Naive thymus-derived CD8-positive, alpha-beta T cell (primary cell): ENCODE data around the gene UBE2B. TPM values are rescaled to one million over a fixed set of nuclear protein-coding genes. Genes with fewer than 3 reads are reported as not detected.
A peak's percentile ranks its signal among the peaks of the same experiment; 100 is the strongest.
"Not testable (repeated sequence)": the region's sequence is repeated elsewhere in the genome, so short reads cannot be mapped to it uniquely, and the experiment has no call there.

Experiments
- ATAC-seq, 2 donors: fragments of 150-1000 bp; cut with Tn5 transposase in 1 of 2; sonication (Bioruptor Pico), chemical (Tn5 transposase) in 1 of 2; 1 replicate in 1 of 2; 2 replicates in 1 of 2; pipeline ENCODE4 v1.10.0; 2021; ENCODE audit warnings: mild to moderate bottlenecking in 2 of 2, moderate library complexity in 2 of 2
- POLR2A ChIA-PET: fragments of 350-600 bp; sonication (Branson Sonifier 250); formaldehyde crosslinking; loops from one replicate; lab custom pipeline; 2021; ENCODE audit warnings: antibody characterized with exemption; lab: Charles Lee
- DNase-seq, 10 donors: peaks; one replicate each; pipeline versions ENCODE4 v3.0.0 to v3.0.0-alpha.2; 2020 to 2022
- H3K27ac Mint-ChIP-seq, 10 donors: one replicate each; pipeline ENCODE4 v1.8.0; 2020 to 2022; ENCODE audit warnings: mild to moderate bottlenecking in 10 of 10, mixed read lengths in 10 of 10, moderate library complexity in 4 of 10, inconsistent platforms in 1 of 10
- H3K27me3 Mint-ChIP-seq, 5 donors: one replicate each; pipeline ENCODE4 v1.8.0; 2021 to 2022; ENCODE audit warnings: mixed read lengths in 5 of 5
- H3K36me3 Mint-ChIP-seq, 3 donors: one replicate each; pipeline ENCODE4 v1.8.0; 2020 to 2022; ENCODE audit warnings: mixed read lengths in 3 of 3, mild to moderate bottlenecking in 2 of 3, inconsistent platforms in 1 of 3
- H3K4me1 Mint-ChIP-seq, 4 donors: one replicate each; pipeline ENCODE4 v1.8.0; 2021 to 2022; ENCODE audit warnings: mixed read lengths in 4 of 4
- H3K4me3 Mint-ChIP-seq, 10 donors: one replicate each; pipeline ENCODE4 v1.8.0; 2020 to 2022; ENCODE audit warnings: mild to moderate bottlenecking in 10 of 10, mixed read lengths in 10 of 10, moderate library complexity in 6 of 10, inconsistent platforms in 1 of 10
- H3K9me3 Mint-ChIP-seq, 9 donors: one replicate each; pipeline ENCODE4 v1.8.0; 2020 to 2022; ENCODE audit warnings: mixed read lengths in 9 of 9, mild to moderate bottlenecking in 3 of 9, inconsistent platforms in 1 of 9, moderate library complexity in 1 of 9
- polyA plus RNA-seq, 3 donors: library from polyadenylated mRNA; unstranded; fragments of 300-500 nt; fragmentation: Illumina TruSeq; gene quantifications; one replicate each; pipeline ENCODE4 v1.2.3, GENCODE V29; 2021
- total RNA-seq, 8 experiments: library from RNA in 2 of 8; stranded (reverse) in 2 of 8; gene quantifications; one replicate each; pipeline ENCODE4 v1.2.3 and lab custom pipeline; 2021 to 2026

UBE2B gene
- total RNA-seq (100 to 1,000 TPM; 147 to 161 TPM), polyA plus RNA-seq (10 to 100 TPM; 55.2 to 80.3 (median 77.6) TPM), total RNA-seq (lab: John Stamatoyannopoulos, UW) (31.2 to 54.1 (median 39.0) reads per million in 6 experiments)

- POLR2A ChIA-PET = interaction anchor here (0.5 to 7.8 kb wide), 22 partner anchors 8 to 1635 kb away, joined by 3 to 121 read pairs (median 5); partner anchors contain the start of genes C5orf24, CDKN2AIPNL, HSPA4 and JADE2
- ATAC-seq (peak; percentile 68 to 75), DNase-seq (peak; percentile 94 to 99 (median 97))
- Mint-ChIP-seq H3K36me3 (peaks cover 4 to 26% (median 5%) of the 10 kb centered on the region in 3 donors), H3K4me3 (peak within 1 kb of the TSS; percentile 88 to 99 (median 98)), H3K9me3 (peaks cover 0 to 4% (median 0%) of the 10 kb centered on the region in 9 donors), H3K27me3 (peaks cover 0 to 3% (median 0%) of the 10 kb centered on the region in 5 donors), H3K27ac (peak within 1 kb of the TSS; percentile 91 to 100 (median 100)), H3K4me1 (peaks cover 22 to 70% (median 61%) of the 10 kb centered on the region in 4 donors)
These were observed at the start of gene UBE2B for GRCh38 chr5:134370871-134371833. TSS of gene UBE2B (plus strand) at chr5:134371569. CDS start at chr5:134371596, 27 bp downstream.

- peaks cover 0 to 48% (median 17%) of the 10 kb centered on the region in 9 donors for H3K9me3 Mint-ChIP-seq
- H3K4me3 Mint-ChIP-seq = no peak overlapping the region
- no peak for ATAC-seq
- POLR2A ChIA-PET = no interaction called here
- peaks cover 2 to 22% (median 18%) of the 10 kb centered on the region in 3 donors for H3K36me3 Mint-ChIP-seq
- DNase-seq = no peak
- H3K27ac Mint-ChIP-seq = no peak overlapping the region
- no peaks in the 10 kb centered on the region for H3K27me3 Mint-ChIP-seq
- no peaks in the 10 kb centered on the region for H3K4me1 Mint-ChIP-seq
These were observed 44.0 kb upstream of the UBE2B start for GRCh38 chr5:134327327-134327726.

GRCh38 chr5:134328619-134329018 lies 42.8 kb upstream of the UBE2B start:
- H3K4me1 Mint-ChIP-seq = no peaks in the 10 kb centered on the region
- H3K36me3 Mint-ChIP-seq = peaks cover 2 to 22% (median 22%) of the 10 kb centered on the region in 3 donors
- H3K9me3 Mint-ChIP-seq = peaks cover 1 to 60% (median 27%) of the 10 kb centered on the region in 9 donors
- ATAC-seq (no peak), DNase-seq (no peak)
- H3K27me3 Mint-ChIP-seq = no peaks in the 10 kb centered on the region
- H3K4me3 Mint-ChIP-seq = no peak overlapping the region
- no peak overlapping the region for H3K27ac Mint-ChIP-seq
- POLR2A ChIA-PET = interaction anchor here (0.6 kb wide), 1 partner anchor 19 kb away, joined by 10 read pairs; no protein-coding TSS in a partner anchor

- H3K4me1 Mint-ChIP-seq, DNase-seq, H3K4me3 Mint-ChIP-seq, POLR2A ChIA-PET, ATAC-seq, H3K27me3 Mint-ChIP-seq, H3K27ac Mint-ChIP-seq: not testable (repeated sequence)
- H3K9me3 Mint-ChIP-seq = peaks cover 0 to 40% (median 27%) of the 10 kb centered on the region in 9 donors
- peaks cover 4 to 28% (median 19%) of the 10 kb centered on the region in 3 donors for H3K36me3 Mint-ChIP-seq
These were observed 34.5 kb upstream of the UBE2B start for GRCh38 chr5:134336833-134337232.

GRCh38 chr5:134343500-134343899 lies 27.9 kb upstream of the UBE2B start:
- H3K36me3 Mint-ChIP-seq = peaks cover 4 to 10% (median 5%) of the 10 kb centered on the region in 3 donors
- DNase-seq, H3K9me3 Mint-ChIP-seq, H3K27ac Mint-ChIP-seq, H3K27me3 Mint-ChIP-seq, ATAC-seq, H3K4me3 Mint-ChIP-seq, H3K4me1 Mint-ChIP-seq, POLR2A ChIA-PET: not testable (repeated sequence)

GRCh38 chr5:134345476-134345875 lies 25.9 kb upstream of the UBE2B start:
- peak overlapping the region in 1 of 10 donors; percentile 85 for H3K27ac Mint-ChIP-seq
- not testable (repeated sequence) for H3K4me3 Mint-ChIP-seq

GRCh38 chr5:134345996-134346395 lies 25.4 kb upstream of the UBE2B start:
- H3K36me3 Mint-ChIP-seq = peaks cover 0 to 7% (median 2%) of the 10 kb centered on the region in 3 donors
- POLR2A ChIA-PET = no interaction called here
- ATAC-seq (no peak), DNase-seq (no peak)
- H3K9me3 Mint-ChIP-seq = peaks cover 0 to 3% (median 0%) of the 10 kb centered on the region in 9 donors
- H3K4me3 Mint-ChIP-seq = no peak overlapping the region
- H3K27ac Mint-ChIP-seq = peak overlapping the region in 1 of 10 donors; percentile 84
- H3K27me3 Mint-ChIP-seq = no peaks in the 10 kb centered on the region
- H3K4me1 Mint-ChIP-seq = peaks cover 0 to 1% (median 0%) of the 10 kb centered on the region in 4 donors

More at GRCh38 chr5:134345476-134345875, 25.9 kb upstream of the UBE2B start:
- DNase-seq, H3K36me3 Mint-ChIP-seq, H3K27me3 Mint-ChIP-seq, H3K9me3 Mint-ChIP-seq, H3K4me1 Mint-ChIP-seq, POLR2A ChIA-PET, ATAC-seq: not testable (repeated sequence)

GRCh38 chr5:134349463-134349862 lies 21.9 kb upstream of the UBE2B start:
- no peaks in the 10 kb centered on the region for H3K9me3 Mint-ChIP-seq
- DNase-seq (no peak), ATAC-seq (no peak)
- H3K36me3 Mint-ChIP-seq = peaks cover 0 to 3% (median 2%) of the 10 kb centered on the region in 3 donors
- peaks cover 0 to 3% (median 0%) of the 10 kb centered on the region in 4 donors for H3K4me1 Mint-ChIP-seq
- POLR2A ChIA-PET = no interaction called here
- no peak overlapping the region for H3K27ac Mint-ChIP-seq
- no peak overlapping the region for H3K4me3 Mint-ChIP-seq
- H3K27me3 Mint-ChIP-seq = no peaks in the 10 kb centered on the region

- no peak for ATAC-seq
- POLR2A ChIA-PET = no interaction called here
- no peak for DNase-seq
- no peaks in the 10 kb centered on the region for H3K27me3 Mint-ChIP-seq
- peaks cover 0 to 10% (median 0%) of the 10 kb centered on the region in 4 donors for H3K4me1 Mint-ChIP-seq
- no peak overlapping the region for H3K4me3 Mint-ChIP-seq
- peaks cover 0 to 12% (median 0%) of the 10 kb centered on the region in 3 donors for H3K36me3 Mint-ChIP-seq
- no peaks in the 10 kb centered on the region for H3K9me3 Mint-ChIP-seq
- no peak overlapping the region for H3K27ac Mint-ChIP-seq
These were observed 15.7 kb upstream of the UBE2B start for GRCh38 chr5:134355681-134356080.

GRCh38 chr5:134365604-134366003 lies 5.8 kb upstream of the UBE2B start:
- Mint-ChIP-seq H3K27me3 (no peaks in the 10 kb centered on the region), H3K4me3 (peak overlapping the region in 8 of 10 donors; percentile 0 to 57 (median 3)), H3K36me3 (peaks cover 4 to 7% (median 5%) of the 10 kb centered on the region in 3 donors), H3K9me3 (peaks cover 0 to 4% (median 0%) of the 10 kb centered on the region in 9 donors), H3K27ac (peak overlapping the region in 5 of 10 donors; percentile 29 to 82 (median 43)), H3K4me1 (peaks cover 20 to 40% (median 36%) of the 10 kb centered on the region in 4 donors)
- POLR2A ChIA-PET = interaction anchor here (7.8 kb wide), 1 partner anchor 160 kb away, joined by 121 read pairs; the partner anchor contains the start of gene JADE2
- ATAC-seq (no peak), DNase-seq (no peak)

GRCh38 chr5:134370311-134370870 lies 978 bp upstream of the UBE2B start:
- Mint-ChIP-seq H3K36me3 (peaks cover 4 to 19% (median 5%) of the 10 kb centered on the region in 3 donors), H3K27me3 (peaks cover 0 to 3% (median 0%) of the 10 kb centered on the region in 5 donors), H3K4me1 (peaks cover 25 to 69% (median 61%) of the 10 kb centered on the region in 4 donors), H3K9me3 (peaks cover 0 to 4% (median 0%) of the 10 kb centered on the region in 9 donors), H3K27ac (peak overlapping the region; percentile 91 to 100 (median 100)), H3K4me3 (peak overlapping the region; percentile 88 to 99 (median 98))
- ATAC-seq = peak; percentile 19 to 27
- POLR2A ChIA-PET = interaction anchor here (0.6 to 7.8 kb wide), 8 partner anchors 9 to 270 kb away, joined by 3 to 121 read pairs (median 14); partner anchors contain the start of genes CDKN2AIPNL, JADE2 and PPP2CA
- DNase-seq = no peak
